WERI-Rb-1 (cell line): ENCODE data around the gene YIPF3.

Experiments
- DNase-seq: peaks from one replicate; pipeline ENCODE4 v3.0.0-alpha.2; 2020
- H3K27ac ChIP-seq: fragments of 250-450 bp; sonication (Bioruptor Pico); 2 replicates; pipeline ENCODE4 v1.5.1; 2020; ENCODE audit warnings: mild to moderate bottlenecking, moderate library complexity
- H3K27me3 ChIP-seq: fragments of 250-450 bp; sonication (Bioruptor Pico); 2 replicates; pipeline ENCODE4 v1.5.1; 2021; ENCODE audit warnings: mild to moderate bottlenecking, low read depth, moderate library complexity; ENCODE audit not compliant: insufficient read depth, severe bottlenecking
- H3K36me3 ChIP-seq: fragments of 250-450 bp; sonication (Bioruptor Pico); 2 replicates; pipeline ENCODE4 v1.5.1; 2020; ENCODE audit warnings: mild to moderate bottlenecking, moderate library complexity
- H3K4me3 ChIP-seq: 2 replicates; pipeline ENCODE4 v1.5.1; 2011; ENCODE audit warnings: low read depth, mild to moderate bottlenecking, control low read depth, low read length
- H3K9me3 ChIP-seq: fragments of 250-450 bp; sonication (Bioruptor Pico); 2 replicates; pipeline ENCODE4 v1.5.1; 2021; ENCODE audit warnings: mild to moderate bottlenecking, moderate library complexity; ENCODE audit not compliant: severe bottlenecking
- CTCF ChIP-seq: IDR thresholded peaks from 2 replicates; pipeline ENCODE4 v1.5.1; 2011; ENCODE audit warnings: low read depth, mild to moderate bottlenecking, control low read depth, inconsistent platforms, low read length

Gene YIPF3

GRCh38 chr6:43506171-43506570 is 10.6 kb downstream of the YIPF3 start:
- Histone ChIP-seq H3K9me3 (no peaks in the 10 kb centered on the region), H3K27me3 (peaks cover 12% of the 10 kb centered on the region), H3K4me3 (no peak overlapping the region), H3K36me3 (peaks cover 50% of the 10 kb centered on the region), H3K27ac (no peak overlapping the region)
- DNase-seq = no peak
- no peak for TF ChIP-seq CTCF

DNA sequence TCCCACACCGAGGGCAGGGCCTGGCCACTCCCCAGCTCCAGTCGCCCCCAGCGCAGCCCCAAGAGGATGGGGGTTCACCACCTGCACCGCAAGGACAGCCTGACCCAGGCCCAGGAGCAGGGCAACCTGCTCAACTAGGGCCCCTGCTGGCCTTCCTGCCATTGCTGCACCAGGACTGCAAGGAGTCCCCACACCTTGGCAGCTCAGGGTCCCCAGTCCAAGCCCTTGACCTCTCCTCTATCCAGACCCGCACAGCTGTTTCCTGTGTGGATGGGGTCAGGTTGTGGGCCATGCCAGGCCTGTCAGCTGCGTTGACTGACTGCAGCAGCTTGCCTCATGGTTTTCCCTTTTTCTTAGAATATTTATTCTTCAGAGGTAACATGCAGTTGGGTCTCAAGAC is 11.0 kb downstream of the YIPF3 start:
- Histone ChIP-seq H3K9me3 (no peaks in the 10 kb centered on the region), H3K27me3 (peaks cover 12% of the 10 kb centered on the region), H3K4me3 (no peak overlapping the region), H3K36me3 (peaks cover 50% of the 10 kb centered on the region), H3K27ac (no peak overlapping the region)
- TF ChIP-seq CTCF = peak; percentile 40
- DNase-seq = no peak

DNA sequence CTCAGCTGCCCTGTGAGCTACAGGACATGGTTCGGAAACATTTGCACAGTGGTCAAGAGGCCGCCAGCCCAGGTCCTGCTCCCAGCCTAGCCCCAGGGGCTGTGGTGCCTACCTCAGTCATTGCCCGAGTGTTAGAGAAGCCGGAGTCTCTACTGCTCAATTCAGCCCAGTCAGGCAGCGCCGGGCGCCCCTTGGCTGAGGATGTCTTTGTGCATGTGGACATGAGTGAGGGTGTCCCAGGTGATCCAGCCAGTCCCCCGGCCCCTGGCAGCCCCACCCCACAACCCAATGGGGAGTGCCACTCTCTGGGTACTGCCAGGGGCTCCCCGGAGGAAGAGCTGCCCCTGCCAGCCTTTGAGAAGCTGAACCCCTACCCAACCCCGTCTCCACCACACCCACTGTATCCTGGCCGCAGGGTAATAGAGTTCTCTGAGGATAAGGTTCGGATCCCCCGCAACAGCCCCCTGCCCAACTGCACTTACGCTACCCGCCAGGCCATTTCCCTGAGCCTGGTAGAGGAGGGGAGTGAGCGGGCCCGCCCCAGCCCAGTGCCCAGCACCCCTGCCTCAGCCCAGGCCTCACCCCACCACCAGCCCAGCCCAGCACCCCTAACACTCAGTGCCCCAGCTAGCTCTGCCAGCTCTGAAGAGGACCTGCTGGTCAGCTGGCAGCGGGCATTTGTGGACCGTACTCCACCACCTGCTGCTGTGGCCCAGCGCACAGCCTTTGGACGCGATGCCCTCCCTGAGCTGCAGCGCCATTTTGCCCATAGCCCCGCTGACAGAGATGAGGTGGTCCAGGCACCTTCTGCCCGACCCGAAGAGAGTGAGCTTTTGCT is 11.8 kb downstream of the YIPF3 start:
- Histone ChIP-seq H3K9me3 (no peaks in the 10 kb centered on the region), H3K27me3 (peaks cover 12% of the 10 kb centered on the region), H3K27ac (no peak overlapping the region), H3K36me3 (peaks cover 57% of the 10 kb centered on the region), H3K4me3 (no peak overlapping the region)
- TF ChIP-seq CTCF = no peak
- no peak for DNase-seq

- H3K36me3 ChIP-seq = peaks cover 72% of the 10 kb centered on the region
- DNase-seq = no peak
- no peak overlapping the region for H3K4me3 ChIP-seq
- H3K27me3 ChIP-seq = peaks cover under 1% of the 10 kb centered on the region
- H3K27ac ChIP-seq = no peak overlapping the region
- H3K9me3 ChIP-seq = no peaks in the 10 kb centered on the region
- TF ChIP-seq CTCF = no peak
These were observed 13.3 kb downstream of the YIPF3 start for GRCh38 chr6:43503443-43503842.

DNA sequence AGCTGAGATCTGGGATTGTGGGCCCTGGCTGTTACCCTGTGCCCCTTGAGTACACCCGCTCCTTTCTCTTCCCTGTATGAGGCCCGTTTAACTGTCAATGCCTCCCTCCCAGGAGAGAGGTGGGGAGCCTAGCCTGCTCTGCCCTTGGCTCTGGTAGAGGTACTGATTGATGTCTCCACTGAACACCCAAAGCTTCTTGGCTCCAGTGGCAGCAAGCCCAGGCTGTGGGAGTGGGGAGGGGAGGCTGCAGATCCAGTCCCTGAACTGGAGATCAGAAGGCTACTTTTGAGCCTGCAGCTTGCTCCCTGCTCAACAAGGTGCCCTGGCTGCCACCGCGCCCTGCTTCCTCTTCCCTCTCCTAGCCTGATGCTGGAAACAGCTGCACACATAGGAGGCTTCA is 14.1 kb downstream of the YIPF3 start:
- H3K4me3 ChIP-seq = no peak overlapping the region
- no peak for DNase-seq
- no peaks in the 10 kb centered on the region for H3K27me3 ChIP-seq
- no peak overlapping the region for H3K27ac ChIP-seq
- TF ChIP-seq CTCF = no peak
- H3K9me3 ChIP-seq = no peaks in the 10 kb centered on the region
- H3K36me3 ChIP-seq = peaks cover 80% of the 10 kb centered on the region

- H3K4me3 ChIP-seq = no peak overlapping the region
- H3K36me3 ChIP-seq = peaks cover 82% of the 10 kb centered on the region
- DNase-seq = no peak
- no peak for TF ChIP-seq CTCF
- no peaks in the 10 kb centered on the region for H3K27me3 ChIP-seq
- H3K9me3 ChIP-seq = no peaks in the 10 kb centered on the region
- no peak overlapping the region for H3K27ac ChIP-seq
These were observed 15.8 kb downstream of the YIPF3 start for GRCh38 chr6:43500921-43501320.
